Gastrocnemius medialis (tissue), 4 donors: ENCODE data around the gene PLA2G2A. TPM values are rescaled to one million over a fixed set of nuclear protein-coding genes. Genes with fewer than 3 reads are reported as not detected.
"Not testable (repeated sequence)": the region's sequence is repeated elsewhere in the genome, so short reads cannot be mapped to it uniquely, and the experiment has no call there.

Experiments
- ATAC-seq, 2 donors: fragments of 150-250 bp; one replicate each; pipeline ENCODE4 v1.9.1; 2016
- DNase-seq, 2 donors: peaks; one replicate each; pipeline ENCODE4 v3.0.0-alpha.2; 2019
- H3K27ac ChIP-seq, 4 donors: fragments of 200-600 bp; sonication (generic); 1 replicate in 1 of 4; 2 replicates in 3 of 4; pipeline ENCODE4 v1.5.1; 2016 to 2018; ENCODE audit warnings: mild to moderate bottlenecking in 2 of 4, moderate library complexity in 1 of 4
- H3K27me3 ChIP-seq, 3 donors: fragments of 200-600 bp; sonication (generic) in 2 of 3; 1 replicate in 1 of 3; 2 replicates in 2 of 3; pipeline versions ENCODE4 v1.5.1 to v1.6.0; 2016 to 2019; ENCODE audit warnings: mild to moderate bottlenecking in 1 of 3, moderate library complexity in 1 of 3
- H3K36me3 ChIP-seq, 2 donors: fragments of 200-600 bp; sonication (generic) in 1 of 2; one replicate each; pipeline ENCODE4 v1.5.1; 2017 to 2018
- H3K4me1 ChIP-seq, 2 donors: fragments of 200-600 bp; sonication (generic) in 1 of 2; one replicate each; pipeline ENCODE4 v1.5.1; 2016 to 2017; ENCODE audit warnings: mild to moderate bottlenecking in 2 of 2
- H3K4me3 ChIP-seq, 4 donors: fragments of 200-600 bp; sonication (generic) in 3 of 4; 1 replicate in 1 of 4; 2 replicates in 3 of 4; pipeline ENCODE4 v1.5.1; 2016 to 2019; ENCODE audit warnings: mild to moderate bottlenecking in 2 of 4
- H3K9me3 ChIP-seq, 3 donors: fragments of 200-600 bp; sonication (generic) in 2 of 3; 1 replicate in 1 of 3; 2 replicates in 2 of 3; pipeline ENCODE4 v1.5.1; 2016 to 2019
- CTCF ChIP-seq, 5 experiments: fragments of 450-650 bp in 3 of 5; fragments of 200-600 bp in 2 of 5; sonication (generic) in 2 of 5; IDR thresholded peaks in 4 of 5; conservative IDR thresholded peaks in 1 of 5; 1 replicate in 4 of 5; 2 replicates in 1 of 5; pipeline ENCODE4 v1.5.1; 2016 to 2019; ENCODE audit warnings: antibody characterized with exemption in 5 of 5, mild to moderate bottlenecking in 3 of 5, moderate library complexity in 3 of 5
- POLR2A ChIP-seq, 2 donors: fragments of 450-650 bp; IDR thresholded peaks; one replicate each; pipeline ENCODE4 v1.6.1; 2017; ENCODE audit warnings: antibody characterized with exemption in 2 of 2, mild to moderate bottlenecking in 2 of 2, moderate library complexity in 2 of 2
- in situ Hi-C, 4 donors: fragments of 200-750 bp; cut with MboI; loops; one replicate each; pipeline versions ENCODE4 v1.15.0 to v1.8.0; 2017; ENCODE audit warnings: low sequenced_read_pairs in 4 of 4
- intact Hi-C: fragments of 100-400 bp; cut with DNase I; formaldehyde crosslinking; loops from one replicate; pipeline ENCODE4 v1.15.1; 2023; ENCODE audit warnings: low total_unique reads
- total RNA-seq, 4 donors: library from RNA; depleted of rRNA; stranded (reverse); fragments of >200 nt; gene quantifications; one replicate each; pipeline versions ENCODE4 v1.1.0 to v1.2.3, GENCODE V29; 2016

Gene PLA2G2A
- total RNA-seq, 4 donors from 2014 or later: 6.2 to 19.3 (median 13.6) TPM

DNA sequence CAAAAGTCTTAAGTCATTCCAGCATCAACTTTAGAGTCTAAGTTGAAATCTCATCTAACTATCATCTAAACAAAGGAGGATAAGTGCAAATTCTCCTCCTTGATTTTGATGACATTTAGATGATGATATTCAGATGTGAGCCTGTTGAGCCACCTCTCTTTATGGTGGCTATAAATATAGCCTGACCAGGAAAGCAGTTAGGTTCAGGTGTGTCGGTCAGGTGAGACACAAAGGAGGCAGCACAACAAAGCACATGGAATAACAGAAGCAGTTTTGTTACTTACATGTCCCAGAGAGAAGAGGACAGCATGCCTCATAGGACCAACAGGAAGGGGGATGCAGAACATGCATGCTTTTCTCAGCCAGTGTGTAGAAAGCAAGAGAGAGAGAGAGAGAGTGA is 30.6 kb upstream of the PLA2G2A start:
- peaks cover 0 to 9% (median 0%) of the 10 kb centered on the region in 3 donors for H3K9me3 ChIP-seq
- no peak for DNase-seq
- H3K36me3 ChIP-seq: no peaks in the 10 kb centered on the region
- TF ChIP-seq POLR2A (IDR thresholded peaks at IDR 0.05) (no peak), CTCF (IDR thresholded peaks at IDR 0.05 in 4 of 5, conservative IDR thresholded peaks at IDR 0.05 in 1 of 5) (no peak)
- H3K27ac ChIP-seq: no peak overlapping the region
- intact Hi-C loops (no loop called here), in situ Hi-C loops (no loop called here)
- H3K4me3 ChIP-seq: no peak overlapping the region
- no peaks in the 10 kb centered on the region for H3K27me3 ChIP-seq
- ATAC-seq: no peak
- H3K4me1 ChIP-seq: no peaks in the 10 kb centered on the region

DNA sequence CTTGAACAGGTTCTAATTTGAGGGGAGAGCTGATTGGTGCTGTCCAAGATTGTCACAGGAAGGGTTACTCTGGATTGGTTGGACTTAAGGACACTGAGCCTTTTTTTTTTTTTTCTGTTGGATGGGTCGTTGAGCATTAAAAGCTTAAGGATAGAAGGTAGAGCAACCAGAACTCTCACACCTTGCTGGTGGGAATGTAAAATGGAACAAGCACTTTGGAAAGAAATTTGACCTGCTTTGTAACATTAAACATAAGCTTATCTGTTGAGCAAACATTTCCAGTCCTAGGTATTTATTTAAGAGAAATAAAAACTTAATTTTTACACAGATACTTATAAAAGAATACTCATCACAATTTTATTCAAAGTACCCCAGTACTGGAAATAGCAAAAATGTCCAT is 29.8 kb upstream of the PLA2G2A start:
- ATAC-seq (no peak), DNase-seq (no peak)
- no peak for TF ChIP-seq CTCF (IDR thresholded peaks at IDR 0.05 in 4 of 5, conservative IDR thresholded peaks at IDR 0.05 in 1 of 5)
- TF ChIP-seq POLR2A (IDR thresholded peaks at IDR 0.05): no peak
- no peaks in the 10 kb centered on the region for H3K27me3 ChIP-seq
- H3K9me3 ChIP-seq: peaks cover 0 to 6% (median 0%) of the 10 kb centered on the region in 3 donors
- no peak overlapping the region for H3K27ac ChIP-seq
- H3K4me3 ChIP-seq: no peak overlapping the region
- intact Hi-C loops: no loop called here
- in situ Hi-C loops: no loop called here
- no peaks in the 10 kb centered on the region for H3K36me3 ChIP-seq
- no peaks in the 10 kb centered on the region for H3K4me1 ChIP-seq

DNA sequence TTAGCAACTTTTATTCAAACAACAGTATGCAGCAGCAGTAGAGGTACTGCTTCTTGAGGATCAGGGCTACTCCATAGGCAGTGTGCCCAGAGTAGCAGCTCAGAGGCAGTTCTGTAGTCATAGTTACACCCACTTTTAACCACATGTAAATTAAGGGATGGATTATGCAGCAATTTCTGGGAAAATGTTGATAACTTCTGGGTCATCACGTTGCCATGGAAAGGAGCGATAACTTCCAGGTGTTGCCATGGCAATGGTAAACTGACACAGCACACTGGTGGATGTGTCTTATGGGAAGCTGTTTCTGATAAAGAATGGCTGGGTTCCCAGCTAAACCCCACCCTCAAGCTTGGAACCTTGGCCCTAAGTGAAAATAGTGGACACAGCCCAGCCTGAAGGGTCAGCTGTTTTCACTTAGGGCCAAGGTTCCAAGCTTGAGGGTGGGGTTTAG is 29.0 kb upstream of the PLA2G2A start:
- no peak for TF ChIP-seq POLR2A (IDR thresholded peaks at IDR 0.05)
- no peak for TF ChIP-seq CTCF (IDR thresholded peaks at IDR 0.05 in 4 of 5, conservative IDR thresholded peaks at IDR 0.05 in 1 of 5)
- Histone ChIP-seq H3K27me3 (no peaks in the 10 kb centered on the region), H3K9me3 (no peaks in the 10 kb centered on the region), H3K4me3 (no peak overlapping the region), H3K36me3 (no peaks in the 10 kb centered on the region), H3K27ac (no peak overlapping the region), H3K4me1 (no peaks in the 10 kb centered on the region)
- DNase-seq (no peak), ATAC-seq (no peak)
- in situ Hi-C loops: no loop called here
- intact Hi-C loops: no loop called here

- in situ Hi-C loops, DNase-seq, H3K4me3 ChIP-seq, ATAC-seq, H3K9me3 ChIP-seq, intact Hi-C loops, H3K4me1 ChIP-seq, H3K36me3 ChIP-seq, H3K27ac ChIP-seq: not testable (repeated sequence)
- peaks cover 21 to 22% (median 21%) of the 10 kb centered on the region in 3 donors for H3K27me3 ChIP-seq
Observed at GRCh38 chr1:19998823-19999222, 19.4 kb upstream of the PLA2G2A start.

- TF ChIP-seq CTCF (IDR thresholded peaks at IDR 0.05 in 4 of 5, conservative IDR thresholded peaks at IDR 0.05 in 1 of 5) (no peak), POLR2A (IDR thresholded peaks at IDR 0.05) (no peak)
- in situ Hi-C loops (no loop called here), intact Hi-C loops (no loop called here)
- no peak for DNase-seq
- ATAC-seq: no peak
- Histone ChIP-seq H3K4me1 (no peaks in the 10 kb centered on the region), H3K27ac (no peak overlapping the region), H3K36me3 (no peaks in the 10 kb centered on the region), H3K27me3 (peaks cover 7 to 21% (median 19%) of the 10 kb centered on the region in 3 donors), H3K9me3 (no peaks in the 10 kb centered on the region), H3K4me3 (no peak overlapping the region)
Observed at GRCh38 chr1:19990689-19991088, 11.3 kb upstream of the PLA2G2A start.

- peaks cover 3 to 21% (median 14%) of the 10 kb centered on the region in 3 donors for H3K27me3 ChIP-seq
- DNase-seq, ATAC-seq, H3K4me1 ChIP-seq, H3K36me3 ChIP-seq, H3K4me3 ChIP-seq, H3K9me3 ChIP-seq, H3K27ac ChIP-seq, intact Hi-C loops, in situ Hi-C loops: not testable (repeated sequence)
Observed at GRCh38 chr1:19990182-19990582, 10.8 kb upstream of the PLA2G2A start.
